Vagina (tissue), 2 donors: Measurements from ENCODE around the gene FBXO34.

Source experiments
- POLR2A ChIP-seq, 2 donors: fragments of 450-650 bp; IDR thresholded peaks; one replicate each; pipeline ENCODE4 v1.6.1; 2017; ENCODE audit warnings: antibody characterized with exemption in 2 of 2, mild to moderate bottlenecking in 2 of 2, moderate library complexity in 2 of 2
- POLR2AphosphoS5 ChIP-seq, 2 donors: sonication (generic); formaldehyde crosslinking; IDR thresholded peaks; one replicate each; pipeline ENCODE4 v1.9.0; 2017; ENCODE audit warnings: antibody characterized with exemption in 2 of 2, mild to moderate bottlenecking in 2 of 2, low read depth in 1 of 2; ENCODE audit not compliant: insufficient read depth in 1 of 2
- TF ChIP-seq, protein P1 (sequence below), 3 experiments: fragments of 450-650 bp in 2 of 3; fragments of 200-600 bp in 1 of 3; sonication (generic) in 1 of 3; IDR thresholded peaks; one replicate each; pipeline ENCODE4 v1.5.1; 2017 to 2019; ENCODE audit warnings: antibody characterized with exemption in 3 of 3, mild to moderate bottlenecking in 2 of 3, moderate library complexity in 2 of 3

GRCh38 chr14:55381561-55381960 is 110.3 kb downstream of the FBXO34 start:
- TF ChIP-seq, protein P1, sequence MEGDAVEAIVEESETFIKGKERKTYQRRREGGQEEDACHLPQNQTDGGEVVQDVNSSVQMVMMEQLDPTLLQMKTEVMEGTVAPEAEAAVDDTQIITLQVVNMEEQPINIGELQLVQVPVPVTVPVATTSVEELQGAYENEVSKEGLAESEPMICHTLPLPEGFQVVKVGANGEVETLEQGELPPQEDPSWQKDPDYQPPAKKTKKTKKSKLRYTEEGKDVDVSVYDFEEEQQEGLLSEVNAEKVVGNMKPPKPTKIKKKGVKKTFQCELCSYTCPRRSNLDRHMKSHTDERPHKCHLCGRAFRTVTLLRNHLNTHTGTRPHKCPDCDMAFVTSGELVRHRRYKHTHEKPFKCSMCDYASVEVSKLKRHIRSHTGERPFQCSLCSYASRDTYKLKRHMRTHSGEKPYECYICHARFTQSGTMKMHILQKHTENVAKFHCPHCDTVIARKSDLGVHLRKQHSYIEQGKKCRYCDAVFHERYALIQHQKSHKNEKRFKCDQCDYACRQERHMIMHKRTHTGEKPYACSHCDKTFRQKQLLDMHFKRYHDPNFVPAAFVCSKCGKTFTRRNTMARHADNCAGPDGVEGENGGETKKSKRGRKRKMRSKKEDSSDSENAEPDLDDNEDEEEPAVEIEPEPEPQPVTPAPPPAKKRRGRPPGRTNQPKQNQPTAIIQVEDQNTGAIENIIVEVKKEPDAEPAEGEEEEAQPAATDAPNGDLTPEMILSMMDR (IDR thresholded peaks at IDR 0.05): no peak
- no peak for TF ChIP-seq POLR2AphosphoS5 (IDR thresholded peaks at IDR 0.05; ENCODE audit: insufficient read depth in 1 of 2, low read depth in 1 of 2)
- no peak for TF ChIP-seq POLR2A (IDR thresholded peaks at IDR 0.05)
